ENCODE data around the gene USH1C.

Gene USH1C

DNA sequence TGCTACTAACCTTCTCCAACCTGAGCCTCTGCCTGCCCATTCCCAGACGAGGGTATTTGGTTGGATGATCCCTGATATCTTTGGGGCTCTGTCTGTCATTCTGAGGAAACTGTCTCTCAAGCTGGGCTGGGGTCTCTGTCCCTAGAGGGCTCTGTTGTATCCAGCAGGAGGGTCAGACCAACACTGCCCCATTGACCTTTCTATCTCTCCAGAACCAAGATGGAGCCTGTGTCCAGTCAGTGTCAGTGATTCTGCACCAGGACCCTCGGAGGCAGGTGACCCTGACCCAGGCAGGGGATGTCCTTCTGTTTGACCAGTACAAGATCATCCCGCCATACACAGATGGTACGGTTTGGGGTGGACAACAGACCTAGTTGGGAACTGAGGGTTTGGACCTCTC, 24.7 kb upstream of the USH1C start:
- no peak for DNase-seq

DNA sequence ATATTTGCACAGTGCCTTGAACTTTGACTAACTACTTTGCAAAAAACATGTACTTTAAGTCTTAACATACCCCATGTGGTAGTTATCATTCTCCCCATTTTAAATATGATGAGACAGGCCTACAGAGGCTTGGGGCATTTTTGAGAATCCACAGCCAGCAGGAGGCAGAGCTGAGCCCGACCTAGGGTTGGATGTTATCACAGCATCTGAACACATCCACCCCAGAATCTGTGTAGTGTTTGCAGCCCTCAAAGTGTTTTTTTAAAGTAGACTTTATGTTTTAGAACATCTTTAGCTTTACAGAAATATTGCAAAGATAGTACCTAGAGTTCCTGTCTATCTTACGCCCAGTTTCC, 20.4 kb upstream of the USH1C start:
- DNase-seq: peak; percentile 8

- no peak for DNase-seq
Measured at GRCh38 chr11:17563961-17564686, 19.9 kb upstream of the USH1C start.

DNA sequence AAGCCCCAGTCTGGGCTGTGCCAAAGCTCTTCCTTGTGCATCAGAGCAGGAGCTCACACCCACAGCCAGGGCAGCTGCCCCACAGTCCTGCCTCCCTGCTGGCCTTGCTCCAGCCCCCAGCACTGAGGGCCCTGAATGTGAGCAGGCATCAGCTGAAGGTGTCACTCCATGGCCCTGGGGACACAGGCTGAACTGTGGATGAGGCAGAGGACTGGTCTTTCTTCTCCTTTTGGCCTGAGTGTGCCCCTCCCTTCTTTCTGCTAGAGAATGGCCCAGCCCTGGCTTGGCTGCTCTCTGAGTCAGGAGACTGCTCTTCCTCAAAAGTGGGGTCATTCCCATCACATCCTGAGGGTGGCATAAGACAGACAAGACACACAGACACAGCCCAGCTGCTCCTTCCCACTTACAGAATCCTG, 19.0 kb upstream of the USH1C start:
- DNase-seq: no peak

- DNase-seq: no peak
Measured at GRCh38 chr11:17561526-17561925, 17.3 kb upstream of the USH1C start.

DNA sequence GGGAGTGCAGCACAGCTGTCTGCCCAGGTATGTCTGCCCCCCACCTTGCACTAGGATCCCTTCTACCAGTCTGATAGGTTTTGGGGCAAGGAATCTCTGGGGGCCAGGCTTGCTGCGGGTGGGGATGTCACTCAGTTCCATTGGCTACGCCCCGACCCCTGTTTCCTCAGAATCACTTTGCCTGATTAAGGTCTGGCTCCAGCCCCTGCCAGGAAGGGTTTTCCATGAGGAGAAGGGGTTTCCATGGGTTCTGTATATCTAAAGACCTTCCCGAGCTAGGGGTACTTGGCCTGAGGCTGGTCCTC, 16.8 kb upstream of the USH1C start:
- no peak for DNase-seq

DNA sequence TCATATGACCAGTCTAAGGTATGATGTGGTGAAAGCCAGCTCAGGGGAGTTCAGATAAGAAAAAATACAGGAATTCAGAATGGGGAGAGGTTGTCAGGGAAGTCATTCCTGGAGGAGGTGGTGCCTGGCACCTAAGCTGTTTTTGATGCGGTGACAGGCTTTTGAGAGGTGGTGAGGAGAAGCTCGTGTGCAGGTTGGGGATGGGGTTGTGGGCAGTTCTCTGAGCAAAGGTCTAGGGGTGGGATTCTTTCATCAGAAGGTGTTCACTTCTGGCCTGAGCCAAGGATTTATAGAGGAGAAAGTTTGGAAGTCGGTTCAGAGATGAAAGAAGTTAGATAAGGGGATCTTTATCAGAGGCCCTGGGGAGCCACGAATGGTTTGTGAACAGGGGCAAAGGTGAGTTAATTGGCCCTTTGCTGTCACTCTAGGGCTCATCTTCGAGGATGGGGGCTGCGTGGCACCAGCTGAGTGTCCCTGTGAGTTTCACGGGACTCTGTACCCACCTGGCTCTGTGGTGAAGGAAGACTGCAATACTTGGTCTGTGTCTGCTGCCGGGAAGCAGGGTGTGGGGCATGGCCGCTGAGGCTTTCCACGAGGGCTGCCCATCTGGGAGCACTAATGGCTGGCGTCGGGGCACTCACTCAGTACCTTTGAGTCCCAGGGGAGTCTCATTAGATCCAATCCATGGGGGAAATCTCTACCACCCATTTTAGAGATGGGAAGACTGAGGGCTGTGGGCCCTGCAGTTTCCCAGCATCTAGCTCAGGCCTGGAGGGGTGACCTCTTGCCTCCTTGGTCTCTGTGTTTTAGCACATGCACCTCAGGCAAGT, 16.3 kb upstream of the USH1C start:
- DNase-seq: no peak

DNA sequence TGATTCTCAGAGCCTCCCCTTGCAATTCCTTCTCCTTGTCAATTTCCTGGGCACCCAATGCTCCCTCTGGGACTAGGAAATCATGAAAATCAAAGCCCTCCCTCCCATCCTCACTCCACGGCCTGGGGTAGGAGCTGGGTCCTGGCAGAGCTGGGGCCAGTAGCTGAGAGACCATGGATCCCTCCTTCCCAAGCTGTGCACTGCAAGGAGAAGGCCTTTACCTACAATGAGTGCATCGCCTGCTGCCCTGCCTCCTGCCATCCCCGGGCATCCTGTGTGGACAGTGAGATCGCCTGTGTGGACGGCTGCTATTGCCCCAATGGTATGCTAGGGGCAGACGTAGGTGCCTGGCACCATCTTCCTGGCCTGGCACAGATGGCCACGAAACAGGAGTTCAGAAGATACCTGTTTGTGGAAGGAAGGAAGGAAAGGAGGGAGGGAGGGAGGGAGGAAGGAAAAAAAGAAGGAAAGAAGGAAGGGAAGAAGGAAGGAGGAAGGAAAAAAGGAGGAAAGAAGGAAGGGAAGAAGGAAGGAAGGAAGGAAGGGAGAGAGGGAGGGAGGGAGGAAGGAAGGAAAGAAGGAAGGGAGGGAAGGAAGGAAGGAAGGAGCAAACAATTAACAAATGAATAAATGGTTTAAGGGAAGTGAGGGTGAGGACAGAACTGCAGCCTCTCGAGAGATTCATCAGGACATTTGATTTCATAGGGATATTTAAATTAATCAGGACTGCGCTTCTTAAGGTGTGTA, 15.3 kb upstream of the USH1C start:
- DNase-seq: no peak

- DNase-seq: no peak
Measured at GRCh38 chr11:17558916-17559315, 14.7 kb upstream of the USH1C start.

- DNase-seq: no peak
Measured at GRCh38 chr11:17558025-17558780, 14.0 kb upstream of the USH1C start.

DNA sequence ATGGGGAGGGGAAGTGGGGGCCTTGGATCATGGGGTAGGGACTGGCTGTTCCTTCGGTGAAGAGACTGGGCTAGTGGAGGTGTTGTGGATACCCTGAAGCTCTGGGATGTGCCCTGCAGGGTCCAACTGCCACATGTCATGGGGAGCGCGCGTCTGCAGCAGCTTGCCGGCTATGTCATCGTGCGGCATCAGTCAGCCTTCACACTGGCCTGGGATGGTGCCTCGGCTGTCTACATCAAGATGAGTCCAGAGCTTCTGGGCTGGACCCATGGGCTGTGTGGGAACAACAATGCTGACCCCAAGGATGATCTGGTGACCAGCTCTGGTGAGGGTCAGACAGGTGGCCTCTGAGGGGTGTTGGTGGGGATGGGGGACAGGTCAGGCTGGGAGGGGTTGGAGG, 12.8 kb upstream of the USH1C start:
- DNase-seq: no peak

GRCh38 chr11:17554487-17554886, 10.3 kb upstream of the USH1C start:
- DNase-seq: no peak

GRCh38 chr11:17553249-17553546, 9.0 kb upstream of the USH1C start:
- no peak for DNase-seq

DNA sequence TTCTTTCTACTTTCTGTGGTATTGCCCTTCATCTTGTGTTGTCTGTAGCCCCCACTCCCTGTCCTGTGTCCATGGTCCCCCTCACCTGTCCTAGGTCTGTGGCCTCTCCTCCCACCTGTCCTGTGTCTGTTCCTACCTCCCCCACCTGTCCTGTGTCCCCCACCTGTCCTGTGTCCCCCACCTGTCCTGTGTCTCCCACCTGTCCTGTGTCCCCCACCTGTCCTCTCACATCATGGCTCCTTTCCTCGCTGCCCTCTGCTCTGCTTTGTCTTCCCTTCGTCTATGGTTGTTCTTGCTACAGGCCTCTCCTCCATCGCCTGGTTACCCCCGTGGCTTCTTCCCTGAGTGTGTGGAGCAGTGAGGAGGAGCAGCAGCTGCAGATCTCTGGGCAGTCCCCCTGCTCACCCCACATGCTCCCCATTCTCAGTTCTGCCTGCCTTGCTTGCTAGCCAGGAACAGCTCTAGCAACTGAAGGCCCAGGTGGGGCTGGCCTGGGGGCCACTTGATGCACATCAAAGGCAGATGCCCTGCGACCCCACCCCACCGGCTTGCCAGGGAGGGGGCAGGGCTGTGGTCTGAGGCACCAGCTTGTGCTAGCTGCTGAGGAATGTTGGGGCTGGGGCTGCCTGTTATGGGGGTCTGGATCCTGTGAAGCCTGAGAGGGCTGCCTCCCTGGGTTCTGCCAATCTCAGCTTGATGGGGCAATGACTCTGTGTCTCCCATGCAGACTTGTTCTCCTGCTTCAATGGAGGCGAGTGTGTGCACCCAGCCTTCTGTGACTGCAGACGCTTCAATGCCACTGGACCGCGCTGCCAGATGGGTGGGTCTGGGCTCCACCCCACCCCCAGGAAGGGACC, 8.4 kb upstream of the USH1C start:
- no peak for DNase-seq

GRCh38 chr11:17552041-17552355, 7.8 kb upstream of the USH1C start:
- DNase-seq: no peak

GRCh38 chr11:17551347-17552040, 7.3 kb upstream of the USH1C start:
- DNase-seq: no peak

DNA sequence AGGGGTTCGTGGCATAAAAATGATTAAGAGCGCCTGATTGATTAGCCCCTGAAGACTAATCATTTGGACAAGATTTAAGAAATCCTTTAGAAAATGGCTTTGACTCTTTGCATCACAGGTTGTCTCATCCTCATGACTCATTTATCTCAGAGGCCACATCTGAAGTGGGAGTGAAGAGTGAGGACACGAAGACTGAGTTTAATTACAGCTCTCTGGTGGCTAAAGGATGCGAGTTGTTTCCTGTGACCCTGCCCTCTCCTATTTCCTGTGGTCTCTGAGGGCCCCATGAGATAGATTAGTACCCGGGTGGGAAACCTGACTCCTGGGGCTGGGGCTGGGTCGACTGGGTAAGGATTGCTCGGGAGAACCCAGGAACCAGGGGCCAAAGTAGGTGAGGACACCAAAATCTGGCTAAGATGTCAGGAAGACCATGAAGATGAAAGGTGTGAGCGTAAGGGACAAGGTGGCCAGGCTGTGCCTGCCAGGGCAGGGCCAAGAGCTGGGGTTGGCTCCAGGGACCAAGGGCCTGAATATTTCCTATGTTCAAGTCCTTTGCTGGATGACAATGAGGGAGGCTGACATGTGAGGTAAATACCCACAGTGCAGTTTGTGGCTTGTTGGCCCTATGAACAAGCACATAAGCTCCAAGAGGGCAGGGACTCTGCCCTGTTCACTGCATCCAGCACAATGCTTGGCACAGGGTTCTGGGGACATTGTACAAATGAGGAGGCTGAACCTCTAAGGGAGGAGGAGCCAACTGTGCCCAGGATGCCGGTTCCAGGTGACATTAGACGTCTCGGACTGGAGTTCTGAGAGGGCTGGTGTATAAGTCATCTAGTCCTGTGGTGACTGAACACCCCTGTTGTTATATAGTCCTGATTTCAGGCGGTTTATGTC, 6.5 kb upstream of the USH1C start:
- DNase-seq: no peak

GRCh38 chr11:17548444-17548843, 4.2 kb upstream of the USH1C start:
- no peak for DNase-seq

GRCh38 chr11:17547932-17548331, 3.7 kb upstream of the USH1C start:
- DNase-seq: no peak

GRCh38 chr11:17547051-17547577, 2.9 kb upstream of the USH1C start, which contains the start of gene OTOG:
TSS of gene OTOG (plus strand) at chr11:17547259. CDS start at chr11:17547373, 114 bp downstream.
- no peak for DNase-seq

DNA sequence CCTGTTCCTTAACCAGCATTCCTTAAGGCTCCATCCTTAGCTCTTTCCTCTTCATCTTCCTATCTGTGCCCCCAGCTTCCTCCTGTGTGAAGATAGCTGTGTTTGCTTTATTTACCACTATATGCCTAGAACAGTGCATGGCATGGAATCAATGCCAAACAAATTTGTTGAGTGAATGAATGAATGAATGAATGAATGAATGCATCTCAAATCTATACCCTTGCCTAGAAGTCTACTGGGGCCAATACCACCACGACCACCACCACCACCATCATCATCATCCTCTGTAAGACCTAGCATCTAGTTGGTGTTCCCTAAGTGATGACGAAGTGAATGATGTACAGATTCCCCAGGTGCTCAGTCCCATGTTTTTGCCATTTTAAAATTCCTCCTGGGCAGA, 2.0 kb upstream of the USH1C start:
- no peak for DNase-seq
